GM10248 (cell line): ENCODE data around the gene MRNIP.

Experiments
- CTCF ChIA-PET: fragments of 300-600 bp; sonication (Branson Sonifier 250); formaldehyde crosslinking; extraction: SDS; loops from one replicate; lab custom pipeline; 2021; ENCODE audit warnings: antibody characterized with exemption; lab: Yijun Ruan, JAX
- POLR2A ChIA-PET: fragments of 350-650 bp; sonication (Branson Sonifier 250); formaldehyde crosslinking; extraction: SDS; loops from one replicate; lab custom pipeline; 2020; ENCODE audit warnings: antibody characterized with exemption; lab: Yijun Ruan, JAX
- DNase-seq: peaks from one replicate; pipeline ENCODE4 v3.0.0; 2012; ENCODE audit errors: extremely low spot score
- TF ChIP-seq, protein P1 (sequence below): IDR thresholded peaks from 2 replicates; pipeline ENCODE4 v1.5.1; 2012; ENCODE audit warnings: mild to moderate bottlenecking, low read depth; ENCODE audit errors: extremely low read depth, missing control alignments, control extremely low read depth

The MRNIP gene

DNA sequence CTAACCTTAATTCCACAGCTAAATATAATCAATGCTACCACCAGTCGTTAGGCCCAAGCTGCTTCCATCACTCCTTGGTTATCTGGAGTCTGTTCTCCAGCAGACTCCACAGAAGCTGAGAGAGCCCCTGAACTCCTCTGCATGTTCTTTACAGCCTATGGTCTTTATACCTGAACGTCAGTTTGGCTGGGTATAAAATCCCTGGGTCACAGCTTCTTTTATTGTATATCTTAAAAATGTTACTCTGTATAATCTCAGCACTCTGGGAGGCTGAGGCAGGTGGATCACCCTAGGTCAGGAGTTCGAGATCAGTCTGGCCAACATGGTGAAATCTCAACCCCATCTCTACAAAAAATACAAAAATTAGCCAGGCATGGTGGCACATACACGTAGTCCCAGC is 23.7 kb upstream of the MRNIP start:
- DNase-seq, result no peak
- TF ChIP-seq, protein P1, sequence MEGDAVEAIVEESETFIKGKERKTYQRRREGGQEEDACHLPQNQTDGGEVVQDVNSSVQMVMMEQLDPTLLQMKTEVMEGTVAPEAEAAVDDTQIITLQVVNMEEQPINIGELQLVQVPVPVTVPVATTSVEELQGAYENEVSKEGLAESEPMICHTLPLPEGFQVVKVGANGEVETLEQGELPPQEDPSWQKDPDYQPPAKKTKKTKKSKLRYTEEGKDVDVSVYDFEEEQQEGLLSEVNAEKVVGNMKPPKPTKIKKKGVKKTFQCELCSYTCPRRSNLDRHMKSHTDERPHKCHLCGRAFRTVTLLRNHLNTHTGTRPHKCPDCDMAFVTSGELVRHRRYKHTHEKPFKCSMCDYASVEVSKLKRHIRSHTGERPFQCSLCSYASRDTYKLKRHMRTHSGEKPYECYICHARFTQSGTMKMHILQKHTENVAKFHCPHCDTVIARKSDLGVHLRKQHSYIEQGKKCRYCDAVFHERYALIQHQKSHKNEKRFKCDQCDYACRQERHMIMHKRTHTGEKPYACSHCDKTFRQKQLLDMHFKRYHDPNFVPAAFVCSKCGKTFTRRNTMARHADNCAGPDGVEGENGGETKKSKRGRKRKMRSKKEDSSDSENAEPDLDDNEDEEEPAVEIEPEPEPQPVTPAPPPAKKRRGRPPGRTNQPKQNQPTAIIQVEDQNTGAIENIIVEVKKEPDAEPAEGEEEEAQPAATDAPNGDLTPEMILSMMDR, result no peak
- POLR2A ChIA-PET, result no interaction called here
- CTCF ChIA-PET, result interaction anchor here (1.2 to 2.0 kb wide), 4 partner anchors 8 to 25 kb away, joined by 4 to 5 read pairs (median 4); no protein-coding TSS in a partner anchor

DNA sequence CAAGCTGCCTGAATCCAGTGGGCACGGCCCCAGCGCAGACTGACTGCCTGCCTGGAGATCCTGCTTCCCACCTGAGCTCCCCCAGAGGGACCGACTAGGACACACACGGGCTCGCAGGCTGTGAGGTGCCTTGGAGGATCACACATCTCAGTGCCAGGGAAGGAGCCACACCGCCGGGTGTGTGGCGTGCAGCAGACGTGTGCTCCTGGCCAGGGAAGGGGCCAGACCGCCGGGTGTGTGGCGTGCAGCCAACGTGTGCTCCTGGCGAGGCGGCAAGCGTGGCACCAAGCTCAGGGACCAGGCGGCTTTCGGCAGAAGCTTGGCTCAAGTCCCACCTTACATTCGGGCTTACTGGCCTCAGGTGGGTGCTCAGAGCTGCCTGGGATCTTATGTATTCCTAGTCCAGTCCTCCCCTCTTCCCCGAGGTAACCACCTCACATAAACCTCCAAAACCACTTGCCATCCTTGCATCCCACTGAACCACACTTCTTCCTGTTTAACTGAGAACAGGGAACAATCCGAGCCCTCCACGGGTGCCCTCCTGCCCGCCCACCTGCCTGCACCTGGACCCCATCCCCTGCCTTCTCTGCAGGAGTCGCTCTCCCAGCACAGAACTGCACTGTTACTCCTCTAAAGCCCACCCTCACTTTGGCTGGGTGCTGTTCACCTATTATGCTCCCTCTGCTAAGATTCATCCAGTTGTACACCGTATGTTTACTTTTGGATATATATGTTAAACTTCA is 22.4 kb upstream of the MRNIP start:
- CTCF ChIA-PET, result interaction anchor here (1.1 kb wide), 1 partner anchor 12 kb away, joined by 5 read pairs; no protein-coding TSS in a partner anchor
- POLR2A ChIA-PET, result no interaction called here
- DNase-seq, result no peak
- TF ChIP-seq, protein P1, result no peak

DNA sequence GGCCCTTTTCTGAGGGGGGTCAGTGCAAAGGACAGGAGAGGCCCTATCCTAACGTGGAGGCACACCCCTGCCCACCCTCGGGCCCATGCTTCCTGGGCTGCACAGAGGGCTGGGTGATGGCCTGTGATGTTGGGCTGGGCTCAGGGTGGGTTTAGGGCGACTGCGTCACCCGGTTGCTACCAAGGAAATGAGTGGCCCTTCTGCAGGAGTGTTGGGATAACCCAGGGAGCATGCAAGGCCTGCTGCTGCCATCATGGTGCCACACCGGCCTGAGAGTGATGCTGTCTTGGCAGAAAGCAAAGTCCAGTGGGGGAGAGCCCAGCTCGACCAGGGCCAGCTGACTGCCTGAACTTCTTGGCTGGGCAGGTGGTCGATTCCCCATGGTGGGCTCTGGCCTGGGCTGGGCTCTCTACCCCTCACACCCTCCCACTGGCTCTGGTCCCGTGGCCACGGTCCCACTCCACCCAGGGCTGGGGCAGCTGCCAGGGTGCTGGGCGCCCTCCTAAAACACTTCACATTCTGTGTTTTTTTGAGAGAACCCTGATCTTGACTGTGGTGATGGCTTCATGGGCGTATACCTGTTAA is 21.5 kb upstream of the MRNIP start:
- CTCF ChIA-PET, result interaction anchor here (1.1 kb wide), 1 partner anchor 11 kb away, joined by 5 read pairs; no protein-coding TSS in a partner anchor

DNA sequence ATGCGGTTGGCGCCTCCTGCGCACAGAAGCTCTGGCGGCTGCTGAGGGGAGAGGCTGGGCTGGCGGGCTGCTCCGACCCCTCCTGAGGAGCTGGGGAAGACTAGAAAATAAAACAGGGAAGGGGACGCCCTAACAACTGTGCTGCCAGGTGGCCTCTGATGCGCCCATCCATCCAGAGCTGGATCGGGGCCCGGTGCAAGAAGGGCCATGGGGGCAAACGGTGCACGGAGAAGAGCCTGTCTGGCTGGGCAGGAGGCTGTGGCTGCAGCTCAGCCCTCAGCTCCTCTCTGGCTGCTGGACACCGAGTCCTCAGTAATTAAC is 21.0 kb upstream of the MRNIP start:
- CTCF ChIA-PET, result no interaction called here
- POLR2A ChIA-PET, result no interaction called here
- TF ChIP-seq, protein P1, result no peak

More for the DNA sequence above, 21.5 kb upstream of the MRNIP start:
- POLR2A ChIA-PET, result no interaction called here
- DNase-seq, result no peak
- TF ChIP-seq, protein P1, result no peak

DNA sequence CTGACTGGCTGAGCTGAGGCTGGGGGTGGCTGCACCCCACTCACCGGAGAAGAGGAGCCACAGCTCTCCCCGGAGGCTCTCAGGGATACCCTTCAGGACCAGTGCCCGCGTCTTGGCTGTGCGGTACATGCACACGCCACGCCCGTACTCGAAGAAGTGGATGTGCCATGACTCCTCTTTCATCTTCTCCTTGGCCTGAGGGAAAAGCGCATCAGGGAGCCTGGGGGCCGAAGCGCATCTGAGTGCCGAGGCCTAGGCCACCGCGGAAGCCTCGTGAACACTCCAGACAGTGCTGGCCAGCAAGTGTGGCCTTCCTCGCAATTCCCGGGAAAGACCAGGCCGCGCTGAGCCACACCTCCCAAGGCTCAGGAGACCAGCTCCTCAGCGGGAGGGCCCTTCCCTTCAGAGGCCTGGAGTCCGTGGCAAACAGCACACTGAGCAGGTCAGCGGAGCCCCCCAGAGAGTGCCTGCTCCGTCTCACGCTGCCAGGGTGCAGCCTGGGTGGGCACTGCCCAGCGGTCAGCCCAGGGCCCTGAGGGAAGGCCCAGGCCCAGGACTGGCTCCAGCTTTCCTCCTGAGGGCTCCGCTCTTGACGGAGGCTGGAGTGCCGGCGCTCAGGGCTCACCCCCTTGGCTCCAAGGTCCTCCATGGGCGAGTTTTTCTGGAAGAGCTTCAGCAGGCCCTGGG is 20.5 kb upstream of the MRNIP start:
- ChIA-PET CTCF (no interaction called here), POLR2A (interaction anchor here (0.5 kb wide), 1 partner anchor 27 kb away, joined by 4 read pairs; no protein-coding TSS in a partner anchor)
- DNase-seq, result no peak
- TF ChIP-seq, protein P1, result no peak

More for the DNA sequence above, 21.0 kb upstream of the MRNIP start:
- no peak for DNase-seq
